Measurements from ENCODE around the gene RNASE4. TPM values are rescaled to one million over a fixed set of nuclear protein-coding genes. Genes with fewer than 3 reads are reported as not detected.
A peak's percentile ranks its signal among the peaks of the same experiment; 100 is the strongest.
"Not testable (repeated sequence)": the region's sequence is repeated elsewhere in the genome, so short reads cannot be mapped to it uniquely, and the experiment has no call there.

Gene RNASE4, protein sequence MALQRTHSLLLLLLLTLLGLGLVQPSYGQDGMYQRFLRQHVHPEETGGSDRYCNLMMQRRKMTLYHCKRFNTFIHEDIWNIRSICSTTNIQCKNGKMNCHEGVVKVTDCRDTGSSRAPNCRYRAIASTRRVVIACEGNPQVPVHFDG
- 10 to 100 TPM in 3 of 4 donors, 1 to 10 TPM in 1; 5.8 to 51.7 (median 33.6) TPM for total RNA-seq

DNA sequence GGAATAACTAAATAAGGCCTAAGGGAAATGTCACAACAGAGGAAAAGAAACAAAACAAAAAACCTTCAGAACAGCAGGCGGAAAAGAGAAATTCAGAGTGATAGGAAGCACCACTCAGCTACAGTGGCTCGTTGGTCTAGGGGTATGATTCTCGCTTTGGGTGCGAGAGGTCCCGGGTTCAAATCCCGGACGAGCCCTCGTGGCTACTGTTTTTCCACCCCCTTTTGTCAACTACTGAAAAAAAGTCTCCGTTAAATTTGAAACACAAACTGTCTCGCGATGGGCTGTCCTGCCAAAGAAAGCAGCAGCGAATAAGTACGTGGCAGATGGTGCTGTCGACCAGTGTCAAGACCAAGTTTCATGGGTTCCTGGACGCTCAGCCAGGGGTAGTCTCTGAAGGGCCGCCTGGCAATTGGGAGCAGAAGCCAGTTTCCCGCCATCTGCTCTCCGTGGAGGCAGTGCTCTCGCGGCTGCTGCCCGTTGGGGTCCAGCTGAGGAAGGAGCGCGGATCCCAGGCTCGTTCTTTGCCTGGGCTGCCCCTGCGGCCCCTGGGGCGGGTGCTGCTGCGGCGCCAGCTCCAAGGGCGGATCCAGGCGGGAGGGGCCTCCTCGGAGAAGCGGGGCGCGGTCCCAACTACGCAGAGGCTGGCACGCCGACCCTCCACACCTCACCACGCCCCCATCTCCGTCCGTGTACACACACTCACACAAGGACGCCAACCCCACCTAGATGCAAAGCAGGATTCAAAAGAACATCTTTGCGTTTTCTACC lies at the start of gene RNASE4:
TSS of gene RNASE4 (plus strand) at position 670 of the 771 bp plus-strand sequence. CDS start 14,812 bp downstream, outside the sequence.
- peak within 1 kb of the TSS; percentile 95 to 99 (median 98) for H3K27ac ChIP-seq
- no peaks in the 10 kb centered on the region for H3K27me3 ChIP-seq
- no peaks in the 10 kb centered on the region for H3K9me3 ChIP-seq
- H3K36me3 ChIP-seq = no peaks in the 10 kb centered on the region
- H3K4me3 ChIP-seq = peak within 1 kb of the TSS; percentile 58 to 79 (median 68)
- peak; percentile 75 to 82 for TF ChIP-seq POLR2A (IDR thresholded peaks at IDR 0.05)
- TF ChIP-seq, protein P1, sequence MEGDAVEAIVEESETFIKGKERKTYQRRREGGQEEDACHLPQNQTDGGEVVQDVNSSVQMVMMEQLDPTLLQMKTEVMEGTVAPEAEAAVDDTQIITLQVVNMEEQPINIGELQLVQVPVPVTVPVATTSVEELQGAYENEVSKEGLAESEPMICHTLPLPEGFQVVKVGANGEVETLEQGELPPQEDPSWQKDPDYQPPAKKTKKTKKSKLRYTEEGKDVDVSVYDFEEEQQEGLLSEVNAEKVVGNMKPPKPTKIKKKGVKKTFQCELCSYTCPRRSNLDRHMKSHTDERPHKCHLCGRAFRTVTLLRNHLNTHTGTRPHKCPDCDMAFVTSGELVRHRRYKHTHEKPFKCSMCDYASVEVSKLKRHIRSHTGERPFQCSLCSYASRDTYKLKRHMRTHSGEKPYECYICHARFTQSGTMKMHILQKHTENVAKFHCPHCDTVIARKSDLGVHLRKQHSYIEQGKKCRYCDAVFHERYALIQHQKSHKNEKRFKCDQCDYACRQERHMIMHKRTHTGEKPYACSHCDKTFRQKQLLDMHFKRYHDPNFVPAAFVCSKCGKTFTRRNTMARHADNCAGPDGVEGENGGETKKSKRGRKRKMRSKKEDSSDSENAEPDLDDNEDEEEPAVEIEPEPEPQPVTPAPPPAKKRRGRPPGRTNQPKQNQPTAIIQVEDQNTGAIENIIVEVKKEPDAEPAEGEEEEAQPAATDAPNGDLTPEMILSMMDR (IDR thresholded peaks at IDR 0.05) = no peak
- peak; percentile 89 to 95 (median 95) for DNase-seq
- peaks cover 3 to 44% (median 8%) of the 10 kb centered on the region in 4 donors for H3K4me1 ChIP-seq

DNA sequence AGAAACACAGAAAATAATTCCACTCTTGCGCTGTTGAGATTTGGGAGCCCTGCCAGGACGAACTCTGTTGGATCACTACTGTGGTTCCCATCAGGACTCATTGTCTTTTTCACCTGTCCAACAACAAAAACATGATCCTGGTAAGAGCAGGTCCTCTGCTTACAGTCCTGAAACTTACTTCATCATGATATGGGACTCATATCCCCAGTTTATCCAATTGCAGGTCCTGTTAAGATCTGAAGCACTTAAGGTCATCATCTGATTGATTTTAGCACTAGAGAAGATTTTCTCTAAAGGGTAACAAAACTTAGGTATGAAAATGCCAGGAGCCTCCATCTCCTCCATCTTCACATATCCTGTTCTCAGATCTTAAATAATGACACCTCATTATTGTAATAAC lies 42.8 kb upstream of the RNASE4 start, which contains the start of gene OR6S1:
TSS of gene OR6S1 (minus strand) at position 101 of the 400 bp plus-strand sequence. CDS start at position 101, 0 bp downstream.
- Histone ChIP-seq H3K4me3 (no peak within 1 kb of the TSS), H3K9me3 (no peaks in the 10 kb centered on the region), H3K27ac (no peak within 1 kb of the TSS), H3K4me1 (no peaks in the 10 kb centered on the region), H3K27me3 (no peaks in the 10 kb centered on the region), H3K36me3 (no peaks in the 10 kb centered on the region)
- no peak for DNase-seq
- TF ChIP-seq POLR2A (IDR thresholded peaks at IDR 0.05) = no peak
- TF ChIP-seq, protein P1 (IDR thresholded peaks at IDR 0.05) = no peak

DNA sequence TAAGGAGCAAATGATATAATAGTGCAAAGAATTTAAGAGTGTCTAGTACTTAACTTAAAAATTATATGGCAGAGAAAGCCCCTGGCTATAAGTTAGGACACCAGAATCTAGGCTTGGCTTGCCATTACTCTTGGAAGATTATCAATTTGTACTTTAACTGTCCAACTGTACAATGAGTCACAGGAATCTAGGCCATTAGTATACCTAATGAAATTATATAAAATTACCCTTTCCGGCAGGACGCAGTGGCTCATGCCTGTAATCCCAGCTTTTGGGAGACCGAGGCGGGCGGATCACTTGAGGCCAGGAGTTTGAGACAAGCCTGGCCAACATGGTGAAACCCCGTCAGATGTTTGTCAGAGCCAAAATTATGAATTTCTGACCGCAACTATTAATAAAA lies 42.2 kb upstream of the RNASE4 start:
- Histone ChIP-seq H3K36me3 (no peaks in the 10 kb centered on the region), H3K9me3 (no peaks in the 10 kb centered on the region), H3K4me1 (no peaks in the 10 kb centered on the region), H3K27me3 (no peaks in the 10 kb centered on the region), H3K27ac (no peak overlapping the region), H3K4me3 (no peak overlapping the region)
- no peak for DNase-seq
- TF ChIP-seq POLR2A (IDR thresholded peaks at IDR 0.05) = no peak
- TF ChIP-seq, protein P1 (IDR thresholded peaks at IDR 0.05) = no peak

DNA sequence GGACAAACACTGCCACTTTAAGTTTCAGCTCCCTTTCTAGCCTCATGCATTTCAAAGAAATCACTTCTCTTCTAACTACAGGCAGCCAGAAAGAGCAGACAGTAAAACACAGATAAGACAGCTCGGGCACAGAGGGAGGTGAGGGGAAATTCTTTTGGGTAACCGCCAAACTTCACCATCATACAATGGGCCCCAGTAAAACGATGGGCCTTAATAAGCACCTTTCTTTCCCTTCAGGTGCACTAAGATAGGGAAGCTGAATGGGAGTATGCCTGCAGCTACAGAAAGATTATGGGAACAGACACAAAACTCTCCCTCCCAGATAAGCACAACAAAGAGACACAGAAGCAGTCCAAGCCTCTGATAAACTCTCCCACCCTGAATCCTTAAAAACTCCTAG lies 41.6 kb upstream of the RNASE4 start:
- H3K36me3 ChIP-seq, DNase-seq, H3K27ac ChIP-seq, H3K27me3 ChIP-seq, H3K4me1 ChIP-seq, H3K4me3 ChIP-seq, H3K9me3 ChIP-seq: not testable (repeated sequence)

DNA sequence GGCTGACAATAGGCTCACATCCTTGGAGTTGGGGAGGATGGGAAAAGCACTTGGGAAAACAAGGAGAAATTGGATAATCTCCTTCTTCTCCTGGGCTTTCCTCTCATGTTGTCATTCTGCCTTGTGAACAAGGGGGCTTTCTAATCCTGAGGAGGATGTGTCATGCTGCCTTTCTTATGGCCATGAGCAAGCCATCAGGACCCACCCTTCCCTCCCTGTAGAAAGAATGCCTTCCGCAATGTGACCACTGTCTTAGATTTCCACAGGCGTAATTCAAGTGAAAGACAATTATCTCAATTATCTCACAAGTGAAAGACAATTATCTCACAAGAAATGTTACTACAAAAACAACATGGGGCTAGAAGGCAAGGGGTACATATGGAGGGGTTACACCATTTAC lies 39.8 kb upstream of the RNASE4 start:
- H3K36me3 ChIP-seq = no peaks in the 10 kb centered on the region
- no peak overlapping the region for H3K27ac ChIP-seq
- no peak overlapping the region for H3K4me3 ChIP-seq
- H3K9me3 ChIP-seq = no peaks in the 10 kb centered on the region
- H3K27me3 ChIP-seq = no peaks in the 10 kb centered on the region
- H3K4me1 ChIP-seq = no peaks in the 10 kb centered on the region
- no peak for DNase-seq
- no peak for TF ChIP-seq POLR2A (IDR thresholded peaks at IDR 0.05)
- TF ChIP-seq, protein P1 (IDR thresholded peaks at IDR 0.05) = no peak

DNA sequence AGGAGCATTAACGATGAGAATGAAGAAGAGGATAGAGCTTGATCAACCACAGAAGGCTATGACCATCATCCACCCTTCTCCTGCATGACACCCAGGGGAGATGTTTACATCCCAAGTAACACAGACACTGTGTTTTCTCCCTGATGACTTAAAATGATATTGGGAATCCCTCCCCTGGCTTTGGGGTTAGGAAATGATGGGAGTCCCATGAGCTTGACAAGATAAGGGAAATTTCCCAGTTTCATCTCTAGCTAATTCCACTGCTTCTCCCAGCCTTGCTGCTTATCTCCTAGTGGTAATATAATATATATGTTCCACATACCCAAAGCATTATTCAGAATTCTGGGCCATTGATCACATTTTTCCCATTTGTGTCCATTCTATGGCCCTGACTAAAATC lies 38.9 kb upstream of the RNASE4 start:
- Histone ChIP-seq H3K36me3 (no peaks in the 10 kb centered on the region), H3K4me1 (no peaks in the 10 kb centered on the region), H3K4me3 (no peak overlapping the region), H3K27ac (no peak overlapping the region), H3K9me3 (no peaks in the 10 kb centered on the region), H3K27me3 (no peaks in the 10 kb centered on the region)
- no peak for DNase-seq
- TF ChIP-seq POLR2A (IDR thresholded peaks at IDR 0.05) = no peak

Measured in Peyer's patch (tissue), 4 donors.